ENCODE data around the gene CEP290.

Gene CEP290, protein sequence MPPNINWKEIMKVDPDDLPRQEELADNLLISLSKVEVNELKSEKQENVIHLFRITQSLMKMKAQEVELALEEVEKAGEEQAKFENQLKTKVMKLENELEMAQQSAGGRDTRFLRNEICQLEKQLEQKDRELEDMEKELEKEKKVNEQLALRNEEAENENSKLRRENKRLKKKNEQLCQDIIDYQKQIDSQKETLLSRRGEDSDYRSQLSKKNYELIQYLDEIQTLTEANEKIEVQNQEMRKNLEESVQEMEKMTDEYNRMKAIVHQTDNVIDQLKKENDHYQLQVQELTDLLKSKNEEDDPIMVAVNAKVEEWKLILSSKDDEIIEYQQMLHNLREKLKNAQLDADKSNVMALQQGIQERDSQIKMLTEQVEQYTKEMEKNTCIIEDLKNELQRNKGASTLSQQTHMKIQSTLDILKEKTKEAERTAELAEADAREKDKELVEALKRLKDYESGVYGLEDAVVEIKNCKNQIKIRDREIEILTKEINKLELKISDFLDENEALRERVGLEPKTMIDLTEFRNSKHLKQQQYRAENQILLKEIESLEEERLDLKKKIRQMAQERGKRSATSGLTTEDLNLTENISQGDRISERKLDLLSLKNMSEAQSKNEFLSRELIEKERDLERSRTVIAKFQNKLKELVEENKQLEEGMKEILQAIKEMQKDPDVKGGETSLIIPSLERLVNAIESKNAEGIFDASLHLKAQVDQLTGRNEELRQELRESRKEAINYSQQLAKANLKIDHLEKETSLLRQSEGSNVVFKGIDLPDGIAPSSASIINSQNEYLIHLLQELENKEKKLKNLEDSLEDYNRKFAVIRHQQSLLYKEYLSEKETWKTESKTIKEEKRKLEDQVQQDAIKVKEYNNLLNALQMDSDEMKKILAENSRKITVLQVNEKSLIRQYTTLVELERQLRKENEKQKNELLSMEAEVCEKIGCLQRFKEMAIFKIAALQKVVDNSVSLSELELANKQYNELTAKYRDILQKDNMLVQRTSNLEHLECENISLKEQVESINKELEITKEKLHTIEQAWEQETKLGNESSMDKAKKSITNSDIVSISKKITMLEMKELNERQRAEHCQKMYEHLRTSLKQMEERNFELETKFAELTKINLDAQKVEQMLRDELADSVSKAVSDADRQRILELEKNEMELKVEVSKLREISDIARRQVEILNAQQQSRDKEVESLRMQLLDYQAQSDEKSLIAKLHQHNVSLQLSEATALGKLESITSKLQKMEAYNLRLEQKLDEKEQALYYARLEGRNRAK (N-terminal part only)

GRCh38 chr12:88141774-88142609 is at the start of gene CEP290, which contains the start of gene TMTC3:
Gene CEP290 (minus strand): TSS chr12:88142088. CDS start chr12:88141307, 781 bp downstream.
Gene TMTC3 (plus strand): TSS chr12:88142307. CDS start chr12:88148316, 6,009 bp downstream.
- DNase-seq, result peak; percentile 79 to 86 (median 82)

DNA sequence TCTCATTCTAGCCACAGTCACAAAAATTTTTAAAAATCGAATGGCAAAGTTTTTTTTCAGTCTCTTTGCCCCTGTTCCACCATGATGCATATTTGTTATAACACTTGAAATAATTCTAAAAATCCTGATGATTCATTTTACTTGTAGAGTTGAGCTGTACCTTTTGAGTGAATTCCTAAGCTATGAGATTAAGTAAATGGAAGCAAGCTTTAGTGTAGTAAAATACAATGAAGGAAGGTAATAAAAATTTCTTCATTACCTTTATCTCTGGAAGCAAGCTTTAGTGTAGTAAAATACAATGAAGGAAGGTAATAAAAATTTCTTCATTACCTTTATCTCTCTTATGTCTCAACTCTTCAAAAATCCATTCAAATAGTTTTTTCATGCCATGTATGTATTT is 46.3 kb upstream of the CEP290 start:
- no peak for DNase-seq

- DNase-seq, result no peak
Measured at GRCh38 chr12:88187571-88187970, 45.7 kb upstream of the CEP290 start.

GRCh38 chr12:88185988-88186387 is 44.1 kb upstream of the CEP290 start:
- DNase-seq, result no peak

GRCh38 chr12:88185279-88185678 is 43.4 kb upstream of the CEP290 start:
- DNase-seq, result no peak

DNA sequence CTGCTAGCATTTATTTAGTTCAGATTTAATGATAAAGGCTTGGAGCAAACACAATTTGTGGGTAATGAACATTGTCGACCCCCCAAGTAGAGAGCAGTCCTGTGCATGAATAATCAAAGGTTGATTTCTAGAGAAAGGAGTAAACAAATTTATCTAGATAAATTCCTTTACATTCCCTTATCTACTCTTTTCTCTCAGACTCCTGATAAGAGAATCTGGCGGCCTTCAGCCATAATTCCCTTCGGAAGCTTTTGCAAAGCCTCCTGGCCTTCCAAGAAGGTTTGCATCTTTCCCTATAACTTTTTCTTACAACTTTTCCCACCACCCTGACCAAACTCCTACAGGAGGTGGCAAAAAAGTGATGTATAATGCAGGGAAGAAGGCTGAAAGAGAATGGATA is 42.3 kb upstream of the CEP290 start:
- no peak for DNase-seq

GRCh38 chr12:88182416-88182815 is 40.5 kb upstream of the CEP290 start:
- no peak for DNase-seq

DNA sequence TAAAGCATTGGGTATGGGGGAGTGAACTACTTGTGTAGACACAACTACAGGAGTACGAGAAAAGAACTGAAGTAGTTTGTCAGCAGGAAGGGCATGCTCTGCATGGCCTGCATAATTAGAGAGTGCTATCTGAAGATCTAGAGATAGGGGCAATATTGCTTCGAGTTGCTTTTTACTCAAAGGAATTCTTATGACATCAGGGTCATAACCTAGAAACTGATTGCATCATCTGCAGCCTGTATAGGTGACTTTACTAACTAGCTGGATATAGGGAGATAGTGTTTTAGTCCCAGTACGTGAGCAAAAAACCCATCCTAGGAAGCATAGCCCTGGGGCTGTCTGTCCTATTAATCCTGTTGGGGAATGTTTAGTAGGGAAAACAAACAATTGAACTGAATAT is 40.0 kb upstream of the CEP290 start:
- DNase-seq, result no peak

GRCh38 chr12:88179436-88180014 is 37.6 kb upstream of the CEP290 start:
- DNase-seq, result no peak

GRCh38 chr12:88175544-88175943 is 33.7 kb upstream of the CEP290 start:
- no peak for DNase-seq

DNA sequence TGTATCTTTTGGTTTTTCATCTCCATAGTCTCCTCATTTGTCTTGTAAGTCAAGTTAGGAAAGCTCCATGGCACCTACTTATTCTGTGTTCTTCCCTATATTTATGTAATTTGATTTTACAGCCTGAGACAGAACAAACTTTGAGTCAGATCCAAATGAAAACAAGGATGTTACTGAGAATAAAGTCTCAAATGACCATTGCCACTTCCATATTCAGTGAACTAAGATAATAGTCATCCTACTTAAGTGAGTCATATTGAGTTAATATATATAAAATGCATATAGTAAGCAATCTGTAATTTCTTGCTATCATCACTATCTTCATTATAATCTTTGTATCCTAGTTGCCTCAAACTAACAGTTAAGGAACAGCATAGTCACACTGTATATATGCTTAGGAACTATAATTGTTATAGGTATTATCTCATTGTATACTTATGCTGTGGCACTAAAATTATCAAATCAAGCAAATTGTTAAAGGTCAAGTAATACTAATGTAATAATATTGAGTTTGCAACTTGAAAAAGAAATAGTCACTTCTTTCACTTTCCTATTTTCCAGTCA is 31.0 kb upstream of the CEP290 start:
- no peak for DNase-seq

GRCh38 chr12:88167384-88167783 is 25.5 kb upstream of the CEP290 start:
- no peak for DNase-seq

- no peak for DNase-seq
Measured at GRCh38 chr12:88166179-88166578, 24.3 kb upstream of the CEP290 start.

DNA sequence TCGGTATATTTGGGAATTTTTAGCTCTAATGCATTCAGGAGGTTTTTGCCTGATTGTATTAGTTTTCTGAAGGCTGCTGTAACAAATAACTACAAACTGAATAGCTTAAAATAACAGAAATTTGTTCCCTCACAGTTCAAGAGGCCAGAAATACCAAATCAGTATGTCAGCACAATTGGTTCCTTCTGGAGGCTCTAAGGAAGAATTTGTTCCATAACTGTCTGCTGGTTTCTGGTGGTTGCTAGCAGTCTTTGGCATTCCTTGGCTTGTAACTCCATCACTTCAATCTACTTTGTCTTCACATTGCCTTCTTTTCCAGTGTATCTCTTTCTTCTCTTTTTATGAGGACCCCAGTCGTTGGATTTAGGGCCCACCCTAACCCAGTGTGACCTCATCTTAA is 21.5 kb upstream of the CEP290 start:
- no peak for DNase-seq

GRCh38 chr12:88156075-88156654 is 14.3 kb upstream of the CEP290 start:
- no peak for DNase-seq

DNA sequence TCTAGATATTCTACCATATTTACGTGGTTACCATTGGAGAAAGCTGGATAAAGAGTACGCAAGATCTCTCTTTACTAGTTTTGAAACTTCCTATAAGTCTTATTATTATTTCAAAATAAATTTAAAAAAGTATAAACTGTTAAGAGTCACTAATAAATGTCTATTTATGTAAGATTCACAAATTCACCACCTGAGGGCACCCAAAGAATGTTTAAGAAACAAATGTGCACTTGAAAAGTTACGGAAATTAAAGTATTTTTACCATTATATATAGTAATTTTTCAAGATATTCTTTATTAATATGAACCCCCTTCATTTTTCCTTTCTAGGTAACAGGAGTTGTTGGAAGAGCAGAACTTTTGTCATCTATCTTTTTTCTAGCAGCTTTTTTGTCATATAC is 12.1 kb upstream of the CEP290 start:
- DNase-seq, result no peak

GRCh38 chr12:88150063-88150462 is 8.2 kb upstream of the CEP290 start:
- DNase-seq, result no peak

DNA sequence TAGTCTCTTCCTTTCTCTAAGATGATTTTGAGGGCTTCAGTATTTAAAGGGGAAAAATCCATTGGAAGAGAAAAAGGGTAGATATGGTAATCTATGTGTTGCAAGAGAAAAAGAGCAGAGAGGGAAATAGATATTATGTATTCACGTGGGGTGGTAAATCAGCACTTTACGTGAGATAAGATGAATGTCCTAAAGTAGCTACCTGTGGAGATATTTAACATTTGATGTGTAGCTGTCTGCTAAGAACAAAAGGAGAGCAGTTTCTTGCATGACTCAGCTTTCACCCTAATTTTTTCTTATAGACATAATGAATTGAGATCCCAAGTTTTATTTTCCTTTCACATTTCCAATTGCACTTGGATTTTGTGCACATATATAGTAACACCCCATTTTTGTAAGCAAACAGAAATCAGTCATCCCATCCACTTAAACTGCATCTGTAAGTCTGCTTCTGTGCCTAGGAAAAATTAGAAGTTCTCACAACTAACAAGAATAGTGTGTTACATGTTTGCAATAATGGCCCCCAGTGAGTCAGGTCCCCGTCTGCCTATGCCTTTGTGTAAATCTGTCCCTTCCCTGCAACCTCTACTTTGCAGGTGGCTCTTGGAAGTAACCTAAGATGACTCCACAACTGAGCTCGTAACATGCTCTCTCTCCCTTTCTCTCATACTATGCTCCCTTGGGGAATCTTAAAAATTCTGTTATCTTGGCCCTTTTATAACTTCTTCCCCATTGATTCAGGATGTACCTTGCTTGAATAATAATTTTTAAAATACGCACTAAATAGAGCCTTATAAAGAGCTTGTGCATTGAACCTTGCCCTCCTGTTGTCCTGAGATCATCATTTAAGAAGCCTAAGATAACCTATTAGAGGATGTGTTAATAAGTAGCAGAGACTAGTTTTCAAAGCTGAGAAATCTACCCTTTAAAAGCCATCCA is 3.9 kb upstream of the CEP290 start:
- DNase-seq, result no peak

DNA sequence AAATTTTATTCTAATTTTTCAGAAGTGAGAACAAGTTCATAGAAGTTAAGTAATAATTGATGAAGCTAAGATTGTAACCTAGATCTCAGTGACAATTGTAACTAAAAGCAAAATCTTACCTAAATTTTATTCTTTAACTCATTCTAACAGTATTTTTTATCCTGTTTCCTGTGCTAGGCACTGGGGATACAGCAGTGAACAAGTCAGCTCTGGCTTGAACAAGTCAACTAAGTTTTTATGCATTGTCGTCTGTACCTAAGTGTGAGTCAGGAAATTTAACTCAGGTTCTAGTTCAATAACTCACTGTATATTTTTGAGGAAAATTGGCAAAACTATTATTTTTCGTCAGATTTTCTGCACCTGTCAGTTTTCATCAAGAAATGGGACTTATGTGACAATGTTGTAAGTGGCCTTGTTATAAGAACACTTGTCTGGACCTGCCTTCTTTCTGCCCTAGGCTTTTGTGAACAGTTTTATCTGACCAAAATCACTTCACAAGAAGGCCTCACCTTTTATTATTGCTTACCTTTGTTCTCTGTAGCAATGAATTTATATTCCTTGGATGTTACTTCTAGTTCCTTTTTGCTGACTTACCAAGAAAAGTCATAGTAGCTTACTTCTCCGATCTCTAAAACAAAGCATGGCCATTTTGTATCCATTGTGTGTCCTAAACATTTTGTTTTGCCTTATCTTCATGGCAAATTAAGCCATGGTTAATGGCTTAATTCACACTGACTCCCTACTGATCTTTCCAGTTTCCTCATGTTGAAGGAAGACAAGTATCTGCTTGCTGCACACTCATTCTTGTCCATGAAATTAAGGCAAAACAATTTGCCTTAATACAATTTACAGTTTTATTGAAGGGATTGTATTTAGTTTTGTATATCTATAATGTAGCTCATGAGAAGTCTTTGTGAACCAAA is 2.9 kb upstream of the CEP290 start:
- no peak for DNase-seq
